ENCODE data around the gene MRFAP1L1.

DNA sequence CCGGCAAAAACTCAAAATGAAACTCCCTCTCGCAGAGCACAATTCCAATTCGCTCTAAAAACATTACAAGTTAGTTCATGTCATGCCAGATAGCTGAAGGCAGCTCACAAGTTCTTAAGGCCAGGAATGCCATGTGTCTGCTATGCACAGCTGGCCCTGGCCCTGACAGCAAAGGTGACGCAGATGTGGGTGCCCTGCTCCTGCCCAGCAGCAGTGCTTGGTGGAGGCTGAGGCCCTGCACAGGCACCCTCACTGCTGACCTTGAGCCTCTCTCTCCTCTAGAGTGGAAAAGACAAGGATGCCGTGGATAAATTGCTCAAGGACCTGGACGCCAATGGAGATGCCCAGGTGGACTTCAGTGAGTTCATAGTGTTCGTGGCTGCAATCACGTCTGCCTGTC lies 13.1 kb downstream of the MRFAP1L1 start:
- TF ChIP-seq, protein P1, sequence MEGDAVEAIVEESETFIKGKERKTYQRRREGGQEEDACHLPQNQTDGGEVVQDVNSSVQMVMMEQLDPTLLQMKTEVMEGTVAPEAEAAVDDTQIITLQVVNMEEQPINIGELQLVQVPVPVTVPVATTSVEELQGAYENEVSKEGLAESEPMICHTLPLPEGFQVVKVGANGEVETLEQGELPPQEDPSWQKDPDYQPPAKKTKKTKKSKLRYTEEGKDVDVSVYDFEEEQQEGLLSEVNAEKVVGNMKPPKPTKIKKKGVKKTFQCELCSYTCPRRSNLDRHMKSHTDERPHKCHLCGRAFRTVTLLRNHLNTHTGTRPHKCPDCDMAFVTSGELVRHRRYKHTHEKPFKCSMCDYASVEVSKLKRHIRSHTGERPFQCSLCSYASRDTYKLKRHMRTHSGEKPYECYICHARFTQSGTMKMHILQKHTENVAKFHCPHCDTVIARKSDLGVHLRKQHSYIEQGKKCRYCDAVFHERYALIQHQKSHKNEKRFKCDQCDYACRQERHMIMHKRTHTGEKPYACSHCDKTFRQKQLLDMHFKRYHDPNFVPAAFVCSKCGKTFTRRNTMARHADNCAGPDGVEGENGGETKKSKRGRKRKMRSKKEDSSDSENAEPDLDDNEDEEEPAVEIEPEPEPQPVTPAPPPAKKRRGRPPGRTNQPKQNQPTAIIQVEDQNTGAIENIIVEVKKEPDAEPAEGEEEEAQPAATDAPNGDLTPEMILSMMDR (IDR thresholded peaks at IDR 0.05; ENCODE audit: low read depth, low read length) = no peak
- TF ChIP-seq EZH2phosphoT487 (IDR thresholded peaks at IDR 0.05; ENCODE audit: low read depth) = no peak

All from OCI-LY3 (cell line).